BJ (cell line): ENCODE results near the gene CRYBA4. TPM values are rescaled to one million over a fixed set of nuclear protein-coding genes. Genes with fewer than 3 reads are reported as not detected.

Source experiments
- CTCF ChIA-PET: fragments of 350-600 bp; formaldehyde crosslinking; extraction: SDS; loops from one replicate; lab custom pipeline; 2021; ENCODE audit warnings: antibody characterized with exemption, inconsistent platforms; lab: Yijun Ruan, JAX
- POLR2A ChIA-PET: fragments of 300-600 bp; sonication (Branson Sonifier 250); formaldehyde crosslinking; extraction: SDS; loops from one replicate; lab custom pipeline; 2021; ENCODE audit warnings: antibody characterized with exemption; lab: Charles Lee
- DNase-seq: peaks from one replicate; pipeline ENCODE4 v3.0.0-alpha.2; 2011; ENCODE audit warnings: low read depth
- H3K27me3 ChIP-seq: 2 replicates; pipeline ENCODE4 v1.6.0; 2011; ENCODE audit warnings: low read length; ENCODE audit not compliant: control insufficient read depth, insufficient read depth
- H3K36me3 ChIP-seq: 2 replicates; pipeline ENCODE4 v1.5.1; 2011; ENCODE audit warnings: low read length; ENCODE audit not compliant: control insufficient read depth, insufficient read depth
- H3K4me3 ChIP-seq: 2 replicates; pipeline ENCODE4 v1.5.1; 2011; ENCODE audit warnings: low read depth, mild to moderate bottlenecking, control low read depth, low read length
- CTCF ChIP-seq: IDR thresholded peaks from 2 replicates; pipeline ENCODE4 v1.5.1; 2011; ENCODE audit warnings: low read depth, mild to moderate bottlenecking, control low read depth, inconsistent platforms, low read length, moderate library complexity; ENCODE audit not compliant: insufficient read depth
- polyA plus RNA-seq: library from polyadenylated mRNA; depleted of rRNA; stranded (reverse); fragments of >200 nt; gene quantifications from 2 replicates; pipeline ENCODE4 v1.2.3, GENCODE V29; 2011

CRYBA4 gene
- polyA plus RNA-seq, 1 experiment: not detected

- CTCF ChIA-PET: interaction anchor here (0.6 kb wide), 1 partner anchor 1181 kb away, joined by 4 read pairs; no protein-coding TSS in a partner anchor
Observed at GRCh38 chr22:26631282-26631681, 9.5 kb downstream of the CRYBA4 start.

DNA sequence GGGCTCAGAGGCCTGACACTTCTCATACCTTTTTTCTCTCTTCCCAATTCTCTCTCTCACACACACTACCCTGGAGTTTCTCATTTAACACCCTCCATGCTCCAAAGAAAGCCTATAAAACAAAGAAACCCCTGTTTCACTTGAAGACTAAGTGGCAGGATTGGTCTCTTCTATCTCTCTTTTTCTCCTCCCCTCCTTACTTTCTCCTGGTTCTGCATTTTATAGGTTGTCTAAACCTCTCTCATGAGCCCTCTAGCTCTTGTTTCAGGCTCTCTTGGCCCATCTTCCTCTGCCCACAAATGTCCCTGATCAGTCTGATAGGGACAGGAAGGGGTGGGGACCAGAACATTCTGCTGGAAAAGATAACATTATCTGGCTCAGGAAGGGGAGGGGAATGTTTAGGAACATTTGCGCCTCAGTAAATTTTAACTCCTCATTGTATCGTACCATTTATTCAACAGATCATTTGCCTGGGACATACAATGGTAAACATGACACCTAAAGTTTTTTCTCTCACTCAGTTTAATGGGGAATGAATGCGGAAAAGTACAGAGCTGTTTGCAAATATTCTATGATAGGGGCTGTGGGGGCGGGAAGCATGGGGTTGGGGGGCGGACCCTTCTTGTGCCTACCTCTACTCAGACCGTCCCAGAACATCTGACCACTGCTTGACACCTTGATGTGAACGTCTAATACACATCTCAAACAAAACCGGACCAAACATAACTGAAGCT, 10.8 kb downstream of the CRYBA4 start:
- no peak for DNase-seq
- CTCF ChIA-PET: no interaction called here
- Histone ChIP-seq H3K4me3 (no peak overlapping the region), H3K27me3 (peaks cover 3% of the 10 kb centered on the region; the same call in 1 of the 2 replicates), H3K36me3 (no peaks in the 10 kb centered on the region)
- POLR2A ChIA-PET: no interaction called here
- TF ChIP-seq CTCF: no peak

More at GRCh38 chr22:26631282-26631681, 9.5 kb downstream of the CRYBA4 start:
- POLR2A ChIA-PET: no interaction called here
- Histone ChIP-seq H3K4me3 (no peak overlapping the region), H3K36me3 (no peaks in the 10 kb centered on the region), H3K27me3 (peaks cover 3% of the 10 kb centered on the region; the same call in 1 of the 2 replicates)
- no peak for DNase-seq
- TF ChIP-seq CTCF: no peak

GRCh38 chr22:26634189-26634588, 12.4 kb downstream of the CRYBA4 start:
- Histone ChIP-seq H3K27me3 (peaks cover 6% of the 10 kb centered on the region; the same call in 1 of the 2 replicates), H3K4me3 (no peak overlapping the region), H3K36me3 (no peaks in the 10 kb centered on the region)
- DNase-seq: no peak
- POLR2A ChIA-PET: no interaction called here
- CTCF ChIA-PET: no interaction called here
- no peak for TF ChIP-seq CTCF

DNA sequence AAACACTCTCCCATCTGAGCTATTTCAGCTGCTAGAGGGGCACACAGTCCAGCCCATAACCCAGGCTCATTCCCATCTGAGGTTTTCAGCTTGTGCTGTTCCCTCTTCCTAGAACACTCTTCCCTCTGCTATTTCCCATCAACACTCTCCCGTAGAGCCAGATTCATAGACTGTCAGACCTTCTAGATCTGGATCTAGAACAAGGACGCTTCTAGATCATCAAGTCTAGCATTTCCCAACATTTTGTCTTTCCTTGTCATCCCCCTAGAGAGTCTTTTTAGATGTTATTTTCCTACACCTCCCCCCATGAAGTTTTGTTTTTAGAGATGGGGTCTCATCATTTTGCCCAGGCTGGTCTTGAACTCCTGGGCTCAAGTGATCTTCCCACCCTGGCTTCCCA, 13.4 kb downstream of the CRYBA4 start:
- H3K27me3 ChIP-seq: peaks cover 6% of the 10 kb centered on the region; the same call in 1 of the 2 replicates
- no peaks in the 10 kb centered on the region for H3K36me3 ChIP-seq
- TF ChIP-seq CTCF: no peak
- POLR2A ChIA-PET: no interaction called here
- CTCF ChIA-PET: no interaction called here
- no peak for DNase-seq
- no peak overlapping the region for H3K4me3 ChIP-seq

- no peak for TF ChIP-seq CTCF
- H3K27me3 ChIP-seq: peaks cover 11% of the 10 kb centered on the region
- H3K36me3 ChIP-seq: no peaks in the 10 kb centered on the region
- POLR2A ChIA-PET: no interaction called here
- no peak for DNase-seq
- no peak overlapping the region for H3K4me3 ChIP-seq
- CTCF ChIA-PET: interaction anchor here (0.6 kb wide), 1 partner anchor 33 kb away, joined by 3 read pairs; no protein-coding TSS in a partner anchor
Observed at GRCh38 chr22:26636296-26636695, 14.5 kb downstream of the CRYBA4 start.
